Kidney epithelial cell (primary cell): Measurements from ENCODE around the gene LRP8. TPM values are rescaled to one million over a fixed set of nuclear protein-coding genes. Genes with fewer than 3 reads are reported as not detected.

Source experiments
- DNase-seq: peaks from one replicate; pipeline ENCODE4 v3.0.0-alpha.2; 2010; ENCODE audit warnings: low read depth
- H3K27me3 ChIP-seq: 2 replicates; pipeline ENCODE4 v1.6.0; 2011; ENCODE audit warnings: low read length; ENCODE audit not compliant: control insufficient read depth, insufficient read depth
- H3K36me3 ChIP-seq: 2 replicates; pipeline ENCODE4 v1.5.1; 2011; ENCODE audit warnings: low read length; ENCODE audit not compliant: control insufficient read depth, insufficient read depth
- H3K4me3 ChIP-seq: 2 replicates; pipeline ENCODE4 v1.5.1; 2011; ENCODE audit warnings: low read depth, mild to moderate bottlenecking, control low read depth, low read length
- CTCF ChIP-seq: IDR thresholded peaks from 2 replicates; pipeline ENCODE4 v1.5.1; 2011; ENCODE audit warnings: mild to moderate bottlenecking, moderate library complexity, low read length, control low read depth, inconsistent platforms; ENCODE audit not compliant: insufficient read depth, poor library complexity, severe bottlenecking
- total RNA-seq: library from RNA; depleted of rRNA; stranded (reverse); fragments of >200 nt; gene quantifications from 2 replicates; pipeline ENCODE4 v1.2.3, GENCODE V29; 2015

The LRP8 gene
- total RNA-seq, 1 donor from 2014 or later, result 7.5 TPM

- Histone ChIP-seq H3K27me3 (no peaks in the 10 kb centered on the region), H3K36me3 (peaks cover 8% of the 10 kb centered on the region), H3K4me3 (no peak overlapping the region)
- TF ChIP-seq CTCF, result no peak
- DNase-seq, result no peak
These were observed 62.3 kb downstream of the LRP8 start for GRCh38 chr1:53265581-53265980.

GRCh38 chr1:53264048-53264447 is 63.8 kb downstream of the LRP8 start:
- DNase-seq, result no peak
- H3K36me3 ChIP-seq, result peaks cover 8% of the 10 kb centered on the region
- H3K27me3 ChIP-seq, result no peaks in the 10 kb centered on the region
- no peak overlapping the region for H3K4me3 ChIP-seq
- no peak for TF ChIP-seq CTCF

- Histone ChIP-seq H3K27me3 (no peaks in the 10 kb centered on the region), H3K4me3 (no peak overlapping the region), H3K36me3 (peaks cover 6% of the 10 kb centered on the region)
- DNase-seq, result no peak
- TF ChIP-seq CTCF, result no peak
These were observed 65.9 kb downstream of the LRP8 start for GRCh38 chr1:53262000-53262399.

- no peak for TF ChIP-seq CTCF
These were observed 67.1 kb downstream of the LRP8 start for GRCh38 chr1:53260631-53261247.

GRCh38 chr1:53259932-53260331 is 67.9 kb downstream of the LRP8 start:
- peaks cover 6% of the 10 kb centered on the region for H3K36me3 ChIP-seq
- no peak overlapping the region for H3K4me3 ChIP-seq
- TF ChIP-seq CTCF, result no peak
- DNase-seq, result no peak
- no peaks in the 10 kb centered on the region for H3K27me3 ChIP-seq

More at GRCh38 chr1:53260631-53261247, 67.1 kb downstream of the LRP8 start:
- DNase-seq, result no peak
- Histone ChIP-seq H3K27me3 (no peaks in the 10 kb centered on the region), H3K36me3 (peaks cover 6% of the 10 kb centered on the region), H3K4me3 (no peak overlapping the region)

GRCh38 chr1:53258216-53258615 is 69.7 kb downstream of the LRP8 start:
- Histone ChIP-seq H3K4me3 (no peak overlapping the region), H3K27me3 (no peaks in the 10 kb centered on the region), H3K36me3 (peaks cover 3% of the 10 kb centered on the region)
- TF ChIP-seq CTCF, result no peak
- DNase-seq, result no peak
